ENCODE results near the gene RC3H2.

The RC3H2 gene

GRCh38 chr9:122797316-122798063, 107.7 kb downstream of the RC3H2 start:
- DNase-seq: no peak

Measured in CD4-positive, alpha-beta T cell treated with Interleukin-1 beta for 1 hour (primary cell).